ENCODE measurements around the gene ASPG. TPM values are rescaled to one million over a fixed set of nuclear protein-coding genes. Genes with fewer than 3 reads are reported as not detected.

The ASPG gene
- total and polyA plus RNA-seq, 2 of the 13 experiments (the other 11 are each of a cell fraction or from before 2014, with no cell fraction given): not detected

GRCh38 chr14:104087981-104088850, 2.7 kb downstream of the ASPG start (continued):
- TF ChIP-seq ZKSCAN5 (CRISPR knock-in tag; IDR thresholded peaks at IDR 0.05) (peak; percentile 62; the same call in 1 of the 2 replicates), NR2F2 (IDR thresholded peaks at IDR 0.05; ENCODE audit: borderline replicate concordance, low read depth) (peak; percentile 68; the same call in 1 of the 2 replicates), HIC2 (CRISPR knock-in tag; IDR thresholded peaks at IDR 0.05; ENCODE audit: low read depth) (peak; percentile 64), RXRA (CRISPR knock-in tag; IDR thresholded peaks at IDR 0.05) (0 out of 2 replicates have a peak, but pooled peaks have one; percentile 43), ZNF292 (CRISPR knock-in tag; IDR thresholded peaks at IDR 0.05; ENCODE audit: borderline replicate concordance, low read depth) (0 out of 2 replicates have a peak, but pooled peaks have one; percentile 26), ZNF17 (CRISPR knock-in tag; IDR thresholded peaks at IDR 0.05) (no peak), NR2F6 (IDR thresholded peaks at IDR 0.05) (peak; percentile 66), NR2F6 (CRISPR knock-in tag; IDR thresholded peaks at IDR 0.05) (peak; percentile 53; the same call in 1 of the 2 replicates)

GRCh38 chr14:104090071-104090748, 4.7 kb downstream of the ASPG start:
- Histone ChIP-seq H3K27ac (ENCODE audit: extremely low read length, insufficient read depth, low read length) (no peak overlapping the region), H3K36me3 (replicated peaks in 1 of 2; ENCODE audit: control insufficient read depth in 1 of 2, insufficient read depth in 2 of 2, low read length in 2 of 2) (no peaks in the 10 kb centered on the region), H4K20me1 (ENCODE audit: insufficient read depth, low read length) (no peaks in the 10 kb centered on the region; the same call in 1 of the 2 replicates), H3K4me3 (replicated peaks in 1 of 3; ENCODE audit: insufficient read depth in 1 of 3, low read depth in 2 of 3, low read length in 3 of 3) (no peak overlapping the region), H3K4me1 (ENCODE audit: insufficient read depth, low read length) (peaks cover 24% of the 10 kb centered on the region), H3K79me2 (ENCODE audit: insufficient read depth, low read length) (no peaks in the 10 kb centered on the region), H2AFZ (ENCODE audit: low read length) (no peak overlapping the region), H3K4me2 (ENCODE audit: low read depth, low read length) (no peak overlapping the region), H3K9me3 (ENCODE audit: low read length) (no peaks in the 10 kb centered on the region), H3K9ac (ENCODE audit: insufficient read depth, low read depth, low read length) (no peak overlapping the region), H3K27me3 (ENCODE audit: control insufficient read depth in 1 of 2, insufficient read depth in 2 of 2, low read length in 2 of 2) (peaks cover 3 to 26% of the 10 kb centered on the region in 2 experiments)
- BruUV-seq (replicated peaks): no TSS peak
- DNase-seq (ENCODE audit: low spot score): no peak
- ATAC-seq: no peak
- POLR2A ChIA-PET: no interaction called here
- in situ Hi-C loops (cut with HindIII; ENCODE audit: extremely low pct_ligation_motif_present, low pct_unique_long_range_greater_than_20kb): no loop called here
- CTCF ChIA-PET (ENCODE audit: low intra/inter-chr PET ratio, low total read pairs): no interaction called here
- FAIRE-seq: no peak
- 71% methylated on average over 7 of the region's 20 CpGs for whole genome bisulfite sequencing (ENCODE audit: low lambda C conversion rate)
- intact Hi-C loops (cut with micrococcal nuclease; ENCODE audit: unreplicated experiment): no loop called here
- TF ChIP-seq, protein P1, sequence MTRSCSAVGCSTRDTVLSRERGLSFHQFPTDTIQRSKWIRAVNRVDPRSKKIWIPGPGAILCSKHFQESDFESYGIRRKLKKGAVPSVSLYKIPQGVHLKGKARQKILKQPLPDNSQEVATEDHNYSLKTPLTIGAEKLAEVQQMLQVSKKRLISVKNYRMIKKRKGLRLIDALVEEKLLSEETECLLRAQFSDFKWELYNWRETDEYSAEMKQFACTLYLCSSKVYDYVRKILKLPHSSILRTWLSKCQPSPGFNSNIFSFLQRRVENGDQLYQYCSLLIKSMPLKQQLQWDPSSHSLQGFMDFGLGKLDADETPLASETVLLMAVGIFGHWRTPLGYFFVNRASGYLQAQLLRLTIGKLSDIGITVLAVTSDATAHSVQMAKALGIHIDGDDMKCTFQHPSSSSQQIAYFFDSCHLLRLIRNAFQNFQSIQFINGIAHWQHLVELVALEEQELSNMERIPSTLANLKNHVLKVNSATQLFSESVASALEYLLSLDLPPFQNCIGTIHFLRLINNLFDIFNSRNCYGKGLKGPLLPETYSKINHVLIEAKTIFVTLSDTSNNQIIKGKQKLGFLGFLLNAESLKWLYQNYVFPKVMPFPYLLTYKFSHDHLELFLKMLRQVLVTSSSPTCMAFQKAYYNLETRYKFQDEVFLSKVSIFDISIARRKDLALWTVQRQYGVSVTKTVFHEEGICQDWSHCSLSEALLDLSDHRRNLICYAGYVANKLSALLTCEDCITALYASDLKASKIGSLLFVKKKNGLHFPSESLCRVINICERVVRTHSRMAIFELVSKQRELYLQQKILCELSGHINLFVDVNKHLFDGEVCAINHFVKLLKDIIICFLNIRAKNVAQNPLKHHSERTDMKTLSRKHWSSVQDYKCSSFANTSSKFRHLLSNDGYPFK (CRISPR knock-in tag; IDR thresholded peaks at IDR 0.05; ENCODE audit: borderline replicate concordance): no peak
- TF ChIP-seq, protein P2, sequence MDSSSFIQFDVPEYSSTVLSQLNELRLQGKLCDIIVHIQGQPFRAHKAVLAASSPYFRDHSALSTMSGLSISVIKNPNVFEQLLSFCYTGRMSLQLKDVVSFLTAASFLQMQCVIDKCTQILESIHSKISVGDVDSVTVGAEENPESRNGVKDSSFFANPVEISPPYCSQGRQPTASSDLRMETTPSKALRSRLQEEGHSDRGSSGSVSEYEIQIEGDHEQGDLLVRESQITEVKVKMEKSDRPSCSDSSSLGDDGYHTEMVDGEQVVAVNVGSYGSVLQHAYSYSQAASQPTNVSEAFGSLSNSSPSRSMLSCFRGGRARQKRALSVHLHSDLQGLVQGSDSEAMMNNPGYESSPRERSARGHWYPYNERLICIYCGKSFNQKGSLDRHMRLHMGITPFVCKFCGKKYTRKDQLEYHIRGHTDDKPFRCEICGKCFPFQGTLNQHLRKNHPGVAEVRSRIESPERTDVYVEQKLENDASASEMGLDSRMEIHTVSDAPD (CRISPR knock-in tag; IDR thresholded peaks at IDR 0.05): no peak
- no peak for TF ChIP-seq CREBL2 (CRISPR knock-in tag; IDR thresholded peaks at IDR 0.05; ENCODE audit: borderline replicate concordance)
- no peak for TF ChIP-seq PRPF4 (IDR thresholded peaks at IDR 0.05; ENCODE audit: low read depth, low read length, poor library complexity, severe bottlenecking)
- TF ChIP-seq ZNF343 (CRISPR knock-in tag; IDR thresholded peaks at IDR 0.05): no peak
- TF ChIP-seq ATF7-NPFF (CRISPR knock-in tag; IDR thresholded peaks at IDR 0.05; ENCODE audit: low read depth): no peak
- no peak for TF ChIP-seq HDAC1 (CRISPR knock-in tag; IDR thresholded peaks at IDR 0.05)
- no peak for TF ChIP-seq NFYC (CRISPR knock-in tag; IDR thresholded peaks at IDR 0.05)

Data from HepG2 (cell line).